SU-DHL-6 (cell line): ENCODE results near the gene CEACAM1.
A peak's percentile ranks its signal among the peaks of the same experiment; 100 is the strongest.
"Not testable (repeated sequence)": the region's sequence is repeated elsewhere in the genome, so short reads cannot be mapped to it uniquely, and the experiment has no call there.

Experiments
- H2AFZ ChIP-seq: fragments of 200-600 bp; sonication (generic); 2 replicates; pipeline ENCODE4 v1.6.1; 2014; ENCODE audit warnings: low read depth, mild to moderate bottlenecking, moderate library complexity, mixed read lengths, antibody characterized with exemption, low read length; ENCODE audit not compliant: severe bottlenecking
- H3F3A ChIP-seq: fragments of 200-600 bp; shearing (Covaris generic); 2 replicates; pipeline ENCODE4 v1.6.0; 2016; ENCODE audit warnings: antibody characterized with exemption, mild to moderate bottlenecking; ENCODE audit not compliant: insufficient read depth
- H3K27ac ChIP-seq: fragments of 200-600 bp; sonication (generic); 2 replicates; pipeline ENCODE4 v1.5.1; 2016; ENCODE audit warnings: low read depth, mild to moderate bottlenecking, low read length, moderate library complexity, mixed read lengths
- H3K27me3 ChIP-seq: fragments of 200-600 bp; sonication (generic), shearing (Covaris generic); 2 replicates; pipeline ENCODE4 v1.6.0; 2014; ENCODE audit warnings: mild to moderate bottlenecking, low read length
- H3K36me3 ChIP-seq: fragments of 200-600 bp; sonication (generic); 2 replicates; pipeline ENCODE4 v1.6.1; 2014; ENCODE audit warnings: mild to moderate bottlenecking, low read length, mixed read lengths
- H3K4me2 ChIP-seq: fragments of 300-600, 200-600 bp; shearing (Covaris generic), sonication (generic); 2 replicates; pipeline ENCODE4 v1.6.0; 2014; ENCODE audit warnings: low read length, low read depth, mild to moderate bottlenecking; ENCODE audit not compliant: poor library complexity, severe bottlenecking
- H3K4me3 ChIP-seq: fragments of 200-600 bp; sonication (generic); 2 replicates; pipeline ENCODE4 v1.5.1; 2014; ENCODE audit warnings: antibody characterized with exemption, low read length, mild to moderate bottlenecking, mixed read lengths; ENCODE audit not compliant: insufficient read depth, poor library complexity, severe bottlenecking
- H3K79me2 ChIP-seq: fragments of 200-600 bp; sonication (generic); 2 replicates; pipeline ENCODE4 v1.6.1; 2014; ENCODE audit warnings: mild to moderate bottlenecking, low read length, moderate library complexity; ENCODE audit not compliant: insufficient read depth
- H3K9ac ChIP-seq: fragments of 200-600 bp; sonication (generic); 2 replicates; pipeline ENCODE4 v1.7.0; 2014; ENCODE audit warnings: mild to moderate bottlenecking, low read length
- H3K9me2 ChIP-seq: fragments of 200-600 bp; sonication (generic); replicated peaks from 2 replicates; pipeline ENCODE4 v1.6.1; 2014; ENCODE audit warnings: low read length; ENCODE audit not compliant: insufficient read depth
- H3K9me3 ChIP-seq: fragments of 200-600 bp; sonication (generic); 2 replicates; pipeline ENCODE4 v1.6.1; 2014; ENCODE audit warnings: low read length, mixed read lengths; ENCODE audit not compliant: insufficient read depth
- H4K20me1 ChIP-seq: fragments of 200-600 bp; sonication (generic); 2 replicates; pipeline ENCODE4 v1.6.1; 2014; ENCODE audit warnings: low read depth, mild to moderate bottlenecking, antibody characterized with exemption, low read length, moderate library complexity, mixed read lengths
- EZH2phosphoT487 ChIP-seq: fragments of 200-600 bp; sonication (generic), shearing (Covaris generic); conservative IDR thresholded peaks from 2 replicates; pipeline ENCODE4 v1.6.1; 2018; ENCODE audit warnings: mild to moderate bottlenecking, antibody characterized with exemption, low read length, moderate library complexity, mixed read lengths
- TF ChIP-seq, protein P1 (sequence below): fragments of 200-600 bp; sonication (generic); IDR thresholded peaks from one replicate; pipeline ENCODE4 v1.5.1; 2017; ENCODE audit warnings: antibody characterized with exemption, mild to moderate bottlenecking, low read length, moderate library complexity; ENCODE audit not compliant: insufficient read depth, poor library complexity, severe bottlenecking

The CEACAM1 gene

DNA sequence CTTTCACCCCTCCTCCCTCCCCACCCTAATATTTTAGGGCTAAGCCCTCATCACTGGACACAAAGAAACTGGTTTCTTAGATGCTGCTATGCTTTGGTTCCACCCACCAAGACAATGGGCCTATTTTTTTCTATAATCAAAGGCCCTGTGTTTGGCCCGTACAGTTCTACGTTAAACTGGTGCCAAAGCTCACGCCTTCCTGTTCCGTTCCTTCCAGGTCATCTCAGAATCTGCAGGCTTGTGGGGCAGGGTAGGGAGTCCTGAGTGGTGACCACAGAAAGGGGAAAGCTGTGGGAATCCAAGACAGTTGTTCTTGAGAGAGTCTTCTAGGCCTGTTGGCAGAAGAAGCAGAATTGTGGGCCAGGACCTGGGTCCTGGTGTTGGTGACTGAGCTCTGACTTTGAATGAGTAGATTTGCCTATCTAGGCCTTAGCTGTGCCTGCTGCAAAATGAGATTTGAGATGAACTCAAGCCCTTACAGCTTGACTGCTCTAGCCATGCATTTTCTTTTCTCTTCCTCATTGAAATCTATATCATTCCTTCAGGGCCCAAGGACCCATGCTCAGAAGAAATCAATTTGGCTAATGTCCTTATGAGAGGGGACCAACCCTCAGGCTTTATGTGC, 66.5 kb downstream of the CEACAM1 start:
- Histone ChIP-seq H2AFZ (peak overlapping the region; percentile 12), H3K9me3 (no peaks in the 10 kb centered on the region), H3K36me3 (no peaks in the 10 kb centered on the region), H3F3A (peaks cover 30% of the 10 kb centered on the region), H3K79me2 (no peaks in the 10 kb centered on the region), H3K4me2 (no peak overlapping the region), H3K9me2 (no peaks in the 10 kb centered on the region), H3K27ac (peak overlapping the region; percentile 56), H3K4me3 (no peak overlapping the region), H4K20me1 (no peaks in the 10 kb centered on the region), H3K9ac (0 out of 2 replicates have a peak overlapping the region, but pooled peaks have one; percentile 1), H3K27me3 (no peaks in the 10 kb centered on the region)
- no peak for TF ChIP-seq EZH2phosphoT487
- TF ChIP-seq, protein P1, sequence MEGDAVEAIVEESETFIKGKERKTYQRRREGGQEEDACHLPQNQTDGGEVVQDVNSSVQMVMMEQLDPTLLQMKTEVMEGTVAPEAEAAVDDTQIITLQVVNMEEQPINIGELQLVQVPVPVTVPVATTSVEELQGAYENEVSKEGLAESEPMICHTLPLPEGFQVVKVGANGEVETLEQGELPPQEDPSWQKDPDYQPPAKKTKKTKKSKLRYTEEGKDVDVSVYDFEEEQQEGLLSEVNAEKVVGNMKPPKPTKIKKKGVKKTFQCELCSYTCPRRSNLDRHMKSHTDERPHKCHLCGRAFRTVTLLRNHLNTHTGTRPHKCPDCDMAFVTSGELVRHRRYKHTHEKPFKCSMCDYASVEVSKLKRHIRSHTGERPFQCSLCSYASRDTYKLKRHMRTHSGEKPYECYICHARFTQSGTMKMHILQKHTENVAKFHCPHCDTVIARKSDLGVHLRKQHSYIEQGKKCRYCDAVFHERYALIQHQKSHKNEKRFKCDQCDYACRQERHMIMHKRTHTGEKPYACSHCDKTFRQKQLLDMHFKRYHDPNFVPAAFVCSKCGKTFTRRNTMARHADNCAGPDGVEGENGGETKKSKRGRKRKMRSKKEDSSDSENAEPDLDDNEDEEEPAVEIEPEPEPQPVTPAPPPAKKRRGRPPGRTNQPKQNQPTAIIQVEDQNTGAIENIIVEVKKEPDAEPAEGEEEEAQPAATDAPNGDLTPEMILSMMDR = no peak

DNA sequence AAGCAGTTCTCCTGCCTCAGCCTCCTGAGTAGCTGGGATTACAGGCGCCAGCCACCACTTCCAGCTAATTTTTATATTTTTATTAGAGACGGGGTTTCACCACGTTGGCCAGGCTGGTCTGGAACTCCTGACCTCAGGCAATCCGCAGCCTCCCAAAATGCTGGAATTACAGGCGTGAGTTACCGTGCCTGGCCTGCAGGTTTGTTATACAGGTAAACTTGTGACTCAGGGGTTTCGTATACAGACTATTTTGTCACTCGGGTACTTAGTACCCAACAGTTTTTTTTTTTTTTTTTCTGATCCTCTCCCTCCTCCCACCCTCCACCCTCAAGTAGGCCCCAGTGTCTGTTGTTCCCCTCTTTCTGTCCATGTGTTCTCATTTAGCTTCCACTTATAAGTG, 67.0 kb downstream of the CEACAM1 start:
- H3K4me2 ChIP-seq, H3K27me3 ChIP-seq, H3K79me2 ChIP-seq, H3K9ac ChIP-seq, H4K20me1 ChIP-seq, H3K36me3 ChIP-seq, H3K27ac ChIP-seq, H3K9me2 ChIP-seq, H2AFZ ChIP-seq, H3K4me3 ChIP-seq, H3K9me3 ChIP-seq: not testable (repeated sequence)
- H3F3A ChIP-seq = peaks cover 24% of the 10 kb centered on the region

DNA sequence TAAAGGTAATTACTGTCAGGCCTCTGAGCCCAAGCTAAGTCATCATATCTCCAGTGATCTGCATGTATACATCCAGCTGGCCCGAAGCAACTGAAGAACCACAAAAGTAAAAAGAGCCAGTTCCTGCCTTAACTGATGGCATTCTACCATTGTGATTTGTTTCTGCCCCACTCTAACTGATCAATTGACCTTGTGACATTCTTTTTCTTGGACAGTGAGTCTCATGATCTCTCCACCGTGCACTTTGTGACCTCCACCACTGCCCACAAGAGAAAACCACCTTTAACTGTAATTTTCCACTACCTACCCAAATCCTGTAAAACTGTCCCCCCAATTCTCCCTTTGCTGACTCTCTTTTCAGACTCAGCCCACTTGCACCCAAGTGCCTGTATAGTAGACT, 68.4 kb downstream of the CEACAM1 start:
- Histone ChIP-seq H4K20me1 (no peaks in the 10 kb centered on the region), H3K79me2 (no peaks in the 10 kb centered on the region), H3K27me3 (no peaks in the 10 kb centered on the region), H3K4me2 (no peak overlapping the region), H3F3A (peaks cover 14% of the 10 kb centered on the region), H3K4me3 (no peak overlapping the region), H3K36me3 (no peaks in the 10 kb centered on the region), H3K9ac (no peak overlapping the region), H2AFZ (no peak overlapping the region), H3K27ac (no peak overlapping the region), H3K9me2 (no peaks in the 10 kb centered on the region), H3K9me3 (no peaks in the 10 kb centered on the region)
- no peak for TF ChIP-seq EZH2phosphoT487
- TF ChIP-seq, protein P1 = no peak
